ENCODE results near the gene DUOXA1.
"Not testable (repeated sequence)": the region's sequence is repeated elsewhere in the genome, so short reads cannot be mapped to it uniquely, and the experiment has no call there.

DUOXA1 gene

GRCh38 chr15:45150997-45151396 lies 21.3 kb upstream of the DUOXA1 start:
- no peak for DNase-seq (ENCODE audit: low read depth in 2 of 2)

- no peak for DNase-seq (ENCODE audit: low read depth in 2 of 2)
Observed at GRCh38 chr15:45150481-45150880, 20.8 kb upstream of the DUOXA1 start.

DNA sequence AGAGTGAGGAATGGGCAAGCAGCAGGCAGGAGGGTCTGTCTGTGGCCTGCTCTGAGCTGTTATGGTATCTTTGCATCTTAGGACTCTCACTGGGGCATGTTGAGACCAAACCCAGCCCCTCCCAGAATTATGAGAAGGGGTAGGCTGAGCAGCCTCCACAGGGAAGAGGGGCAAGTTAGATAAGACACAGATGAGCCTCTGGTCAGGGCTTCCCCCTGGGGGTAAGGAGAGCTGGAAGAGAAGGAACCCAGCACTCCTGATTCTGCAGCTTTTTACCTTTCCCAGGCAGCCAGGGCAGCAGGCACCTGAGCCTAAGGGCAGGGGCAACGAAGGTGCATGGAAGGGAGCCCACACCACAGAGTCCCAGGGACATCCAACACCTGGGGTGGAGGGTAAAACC lies 19.4 kb upstream of the DUOXA1 start:
- no peak for DNase-seq (ENCODE audit: low read depth in 2 of 2)

- no peak for DNase-seq (ENCODE audit: low read depth in 2 of 2)
Observed at GRCh38 chr15:45148076-45149059, 18.7 kb upstream of the DUOXA1 start.

GRCh38 chr15:45147606-45148005 lies 17.9 kb upstream of the DUOXA1 start:
- no peak for DNase-seq (ENCODE audit: low read depth in 2 of 2)

GRCh38 chr15:45146405-45146804 lies 16.7 kb upstream of the DUOXA1 start:
- DNase-seq (ENCODE audit: low read depth in 2 of 2), result no peak

- no peak for DNase-seq (ENCODE audit: low read depth in 2 of 2)
Observed at GRCh38 chr15:45144775-45145174, 15.1 kb upstream of the DUOXA1 start.

GRCh38 chr15:45143946-45144345 lies 14.3 kb upstream of the DUOXA1 start:
- DNase-seq (ENCODE audit: low read depth in 2 of 2), result no peak

- DNase-seq (ENCODE audit: low read depth in 2 of 2), result no peak
Observed at GRCh38 chr15:45143056-45143455, 13.4 kb upstream of the DUOXA1 start.

- DNase-seq (ENCODE audit: low read depth in 2 of 2), result no peak
Observed at GRCh38 chr15:45141386-45141785, 11.7 kb upstream of the DUOXA1 start.

DNA sequence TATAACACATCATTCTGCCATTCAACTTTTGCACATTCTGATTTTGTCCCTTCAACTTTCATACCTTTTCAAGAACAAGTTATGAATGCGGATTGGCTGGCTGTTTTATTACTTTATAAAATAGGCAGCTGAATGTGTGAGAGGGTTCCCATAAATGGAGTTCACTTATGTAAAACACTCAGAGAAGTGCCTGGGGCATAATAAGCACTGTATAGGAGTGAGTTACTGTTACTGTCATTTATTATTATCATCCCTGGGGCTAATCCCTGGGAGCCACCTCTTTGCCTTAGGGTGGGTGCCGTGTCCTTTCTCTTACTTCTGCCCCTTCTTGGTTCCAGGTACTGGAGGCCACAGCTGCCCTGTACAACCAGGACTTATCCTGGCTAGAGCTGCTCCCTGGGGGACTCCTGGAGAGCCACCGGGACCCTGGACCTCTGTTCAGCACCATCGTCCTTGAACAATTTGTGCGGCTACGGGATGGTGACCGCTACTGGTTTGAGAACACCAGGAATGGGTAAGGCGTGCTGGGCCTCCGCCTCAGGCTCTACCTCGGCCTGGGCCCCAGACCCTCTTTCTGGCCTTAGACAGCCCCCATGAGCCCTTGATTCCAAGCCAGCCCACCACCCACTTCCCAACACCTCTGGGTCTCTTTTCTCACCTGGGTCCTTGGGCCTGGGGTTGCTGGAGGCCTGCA lies 11.0 kb upstream of the DUOXA1 start:
- no peak for DNase-seq (ENCODE audit: low read depth in 2 of 2)

DNA sequence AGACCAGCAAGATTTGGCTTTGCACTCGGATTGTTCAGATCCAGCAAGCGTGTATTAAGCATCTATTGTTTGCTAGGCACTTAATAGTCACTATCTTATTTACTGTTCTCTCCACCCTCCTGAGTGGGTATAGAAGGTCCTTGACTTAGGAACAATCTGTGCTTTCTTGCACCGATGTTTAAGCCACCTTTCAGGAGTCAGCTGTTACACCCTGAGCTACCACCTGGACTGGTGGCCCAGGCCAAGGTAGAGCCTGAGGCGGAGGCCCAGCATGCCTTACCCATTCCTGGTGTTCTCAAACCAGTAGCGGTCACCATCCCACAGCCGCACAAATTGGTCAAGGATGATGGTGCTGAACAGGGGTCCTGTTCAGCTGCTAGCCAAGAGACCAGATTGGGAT lies 10.1 kb upstream of the DUOXA1 start:
- no peak for DNase-seq (ENCODE audit: low read depth in 2 of 2)

GRCh38 chr15:45138814-45139765 lies 9.4 kb upstream of the DUOXA1 start:
- no peak for DNase-seq (ENCODE audit: low read depth in 2 of 2)

- no peak for DNase-seq (ENCODE audit: low read depth in 2 of 2)
Observed at GRCh38 chr15:45137703-45138102, 8.0 kb upstream of the DUOXA1 start.

DNA sequence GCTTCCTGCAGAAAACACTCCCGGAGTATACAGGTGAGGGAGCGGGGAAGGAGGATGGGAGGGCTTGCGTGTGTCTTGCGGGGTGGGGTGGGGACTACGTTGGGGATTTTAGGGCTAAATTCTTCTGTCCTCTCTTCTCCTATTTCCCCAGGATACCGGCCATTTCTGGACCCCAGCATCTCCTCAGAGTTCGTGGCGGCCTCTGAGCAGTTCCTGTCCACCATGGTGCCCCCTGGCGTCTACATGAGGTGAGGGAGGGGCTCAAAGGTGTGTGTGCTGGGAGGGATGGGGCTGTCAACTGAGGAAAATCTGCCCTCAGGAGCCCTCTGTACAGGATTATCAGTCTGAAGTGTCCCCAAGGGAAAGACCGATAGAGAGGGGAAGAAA lies 6.7 kb upstream of the DUOXA1 start:
- no peak for DNase-seq (ENCODE audit: low read depth in 2 of 2)

DNA sequence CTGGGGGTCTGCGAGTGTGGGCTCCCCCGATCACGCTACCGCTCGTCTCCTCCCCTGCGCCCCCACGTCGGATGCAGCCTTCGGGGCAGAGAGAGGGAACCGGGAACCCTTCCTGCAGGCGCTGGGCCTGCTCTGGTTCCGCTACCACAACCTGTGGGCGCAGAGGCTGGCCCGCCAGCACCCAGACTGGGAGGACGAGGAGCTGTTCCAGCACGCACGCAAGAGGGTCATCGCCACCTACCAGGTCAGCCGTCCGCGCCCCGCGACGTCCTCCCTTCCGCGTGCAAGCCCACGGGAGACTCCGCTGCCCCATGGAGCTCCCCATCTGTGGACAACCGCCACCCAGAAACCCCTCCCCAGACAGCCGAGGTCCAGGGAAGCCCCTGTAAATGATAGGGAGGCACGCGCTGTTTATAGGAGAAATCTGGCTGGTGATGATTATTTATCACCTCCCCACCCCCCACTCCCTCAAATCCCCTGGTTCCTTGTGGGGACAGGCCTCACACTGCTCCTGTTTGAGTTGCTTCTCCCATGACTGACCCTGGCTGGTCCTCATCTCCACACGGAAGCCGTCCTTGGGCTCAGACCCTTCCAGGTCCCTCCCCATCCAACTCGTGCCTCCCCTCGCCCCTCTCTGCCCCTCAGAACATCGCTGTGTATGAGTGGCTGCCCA lies 6.2 kb upstream of the DUOXA1 start:
- not testable (repeated sequence) for DNase-seq (ENCODE audit: low read depth in 2 of 2)

- no peak for DNase-seq (ENCODE audit: low read depth in 2 of 2)
Observed at GRCh38 chr15:45134682-45135604, 5.3 kb upstream of the DUOXA1 start.

DNA sequence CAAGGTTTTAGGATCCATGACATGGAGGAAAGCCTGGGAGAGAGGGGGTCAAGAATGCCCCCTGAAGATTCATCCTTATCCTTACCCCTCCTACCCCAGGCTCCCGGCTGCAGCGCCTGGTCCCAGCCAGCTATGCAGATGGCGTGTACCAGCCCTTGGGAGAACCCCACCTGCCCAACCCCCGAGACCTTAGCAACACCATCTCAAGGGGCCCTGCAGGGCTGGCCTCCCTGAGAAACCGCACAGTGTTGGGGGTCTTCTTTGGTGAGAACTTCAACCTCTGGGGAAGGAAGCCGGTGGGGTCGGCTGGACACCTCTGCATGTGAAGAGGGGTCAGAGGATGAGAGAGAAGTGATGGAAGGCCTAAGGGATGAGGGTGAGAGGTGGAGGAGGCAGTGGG lies 4.4 kb upstream of the DUOXA1 start:
- DNase-seq (ENCODE audit: low read depth in 2 of 2), result no peak

DNA sequence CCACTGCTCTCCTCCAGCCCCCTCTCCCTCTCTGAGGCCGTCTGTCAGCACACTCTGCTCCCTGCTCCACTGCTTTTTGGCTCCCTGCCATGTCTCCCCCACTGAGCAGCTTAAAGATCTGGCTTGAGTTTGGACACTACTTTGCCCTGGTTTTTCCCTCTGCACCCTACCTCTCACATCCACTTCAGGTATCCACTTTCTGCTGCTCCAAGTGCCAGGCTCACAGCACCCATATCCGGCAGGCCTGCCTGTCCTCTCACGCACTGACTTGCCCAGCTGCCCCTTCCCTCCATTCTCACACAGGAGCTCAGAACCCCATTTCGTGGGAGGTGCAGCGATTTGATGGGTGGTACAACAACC lies 3.9 kb upstream of the DUOXA1 start:
- DNase-seq (ENCODE audit: low read depth in 2 of 2), result no peak

DNA sequence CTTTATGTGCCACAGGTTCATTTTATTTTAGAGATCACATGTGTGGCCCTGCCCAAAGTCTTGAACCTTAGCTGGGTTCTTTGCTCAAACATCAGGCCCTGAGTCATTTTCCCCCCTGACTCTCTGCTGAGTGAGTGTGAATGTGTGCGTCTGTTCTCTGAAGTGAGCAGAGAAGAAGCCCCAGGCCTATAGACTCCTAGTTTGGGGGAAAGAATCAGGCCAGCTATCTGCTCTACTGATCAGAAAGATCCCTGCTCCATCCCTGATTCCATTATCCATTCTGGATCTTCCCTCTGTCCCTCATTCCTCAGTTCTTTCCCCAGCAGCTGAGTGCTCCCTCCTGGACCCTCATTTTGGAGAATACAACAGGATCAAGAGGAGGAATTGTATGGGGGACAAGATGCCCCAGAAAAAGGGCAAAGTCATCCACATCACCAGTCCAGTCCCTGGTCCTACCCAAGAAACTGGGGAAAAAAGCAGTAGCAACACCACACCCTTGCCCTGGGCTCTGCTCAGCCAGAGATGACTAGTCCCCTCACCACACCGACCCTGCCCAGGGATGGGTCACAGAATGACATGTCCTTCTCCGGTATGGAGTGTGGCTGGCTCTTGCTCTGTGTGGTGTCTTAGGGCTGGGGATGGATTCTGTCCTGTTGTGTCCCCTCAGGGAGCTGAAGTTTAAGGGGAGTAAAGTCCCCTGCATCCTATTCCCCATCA lies 3.3 kb upstream of the DUOXA1 start:
- no peak for DNase-seq (ENCODE audit: low read depth in 2 of 2)
